Activated CD4-positive, alpha-beta T cell treated with anti-CD3 and anti-CD28 coated beads for 1 hour (primary cell): Measurements from ENCODE around the gene ASGR1.

Experiments used
- DNase-seq: peaks from one replicate; pipeline ENCODE4 v3.0.0-alpha.2; 2020

The ASGR1 gene

GRCh38 chr17:7179317-7180254 lies at the start of gene ASGR1:
Gene ASGR1 (minus strand): TSS chr17:7179370. CDS start chr17:7178563, 807 bp downstream.
- DNase-seq = no peak

- DNase-seq = no peak
Measured at GRCh38 chr17:7228920-7229319, 49.8 kb upstream of the ASGR1 start.

- DNase-seq = no peak
Measured at GRCh38 chr17:7226721-7227710, 47.8 kb upstream of the ASGR1 start.

GRCh38 chr17:7225711-7226331 lies 46.7 kb upstream of the ASGR1 start:
- DNase-seq = no peak

GRCh38 chr17:7224661-7225111 lies 45.5 kb upstream of the ASGR1 start:
- DNase-seq = no peak

GRCh38 chr17:7224110-7224509 lies 44.9 kb upstream of the ASGR1 start:
- no peak for DNase-seq

GRCh38 chr17:7223375-7223774 lies 44.2 kb upstream of the ASGR1 start:
- DNase-seq = no peak

- DNase-seq = no peak
Measured at GRCh38 chr17:7222972-7223292, 43.8 kb upstream of the ASGR1 start.

GRCh38 chr17:7222093-7222971 lies 43.2 kb upstream of the ASGR1 start:
- DNase-seq = no peak

GRCh38 chr17:7221278-7222092 lies 42.3 kb upstream of the ASGR1 start:
- DNase-seq = no peak

- peak; percentile 47 for DNase-seq
Measured at GRCh38 chr17:7220593-7221277, 41.6 kb upstream of the ASGR1 start.

- peak; percentile 65 for DNase-seq
Measured at GRCh38 chr17:7219812-7220592, 40.8 kb upstream of the ASGR1 start, which contains the start of the genes ACADVL and DLG4. Gene ACADVL (plus strand): TSS chr17:7219938. CDS start chr17:7219985, 47 bp downstream. Gene DLG4 (minus strand): TSS chr17:7219836.

GRCh38 chr17:7219229-7219811 lies 40.1 kb upstream of the ASGR1 start:
- DNase-seq = no peak

GRCh38 chr17:7218758-7219157 lies 39.6 kb upstream of the ASGR1 start:
- DNase-seq = no peak

GRCh38 chr17:7218166-7218565 lies 39.0 kb upstream of the ASGR1 start:
- no peak for DNase-seq

GRCh38 chr17:7217113-7217987 lies 38.2 kb upstream of the ASGR1 start:
- no peak for DNase-seq

- DNase-seq = no peak
Measured at GRCh38 chr17:7216242-7217112, 37.3 kb upstream of the ASGR1 start.
